ENCODE data around the gene UCK1. TPM values are rescaled to one million over a fixed set of nuclear protein-coding genes. Genes with fewer than 3 reads are reported as not detected.

The UCK1 gene
- polyA plus RNA-seq, 2 of the 4 experiments (the other 2 are of a cell fraction), result 18.0 to 26.5 TPM

GRCh38 chr9:131517761-131518190 lies 13.3 kb downstream of the UCK1 start (continued):
- no peak for TF ChIP-seq RNF2 (IDR thresholded peaks at IDR 0.05; ENCODE audit: borderline replicate concordance, low read depth)
- no peak for TF ChIP-seq RARB (CRISPR knock-in tag; IDR thresholded peaks at IDR 0.05)
- TF ChIP-seq HMGXB4 (CRISPR knock-in tag; IDR thresholded peaks at IDR 0.05; ENCODE audit: borderline replicate concordance), result no peak
- TF ChIP-seq FOXS1 (CRISPR knock-in tag; IDR thresholded peaks at IDR 0.05), result no peak
- TF ChIP-seq ZNF302 (CRISPR knock-in tag; IDR thresholded peaks at IDR 0.05), result no peak
- TF ChIP-seq PBX3 (IDR thresholded peaks at IDR 0.05), result no peak
- TF ChIP-seq EP300 (IDR thresholded peaks at IDR 0.05), result no peak

- ChIA-PET CTCF (interaction anchor here (1.5 to 2.8 kb wide), 2 partner anchors 74 to 223 kb away, joined by 4 to 7 read pairs; no protein-coding TSS in a partner anchor), POLR2A (no interaction called here)
- H3K4me3 ChIP-seq, result no peak overlapping the region
- WGBS (ENCODE audit: missing lambda C conversion rate), result 93% methylated on average over 9 of the region's 9 CpGs
- FAIRE-seq (no peak), ATAC-seq (no peak), DNase-seq (ENCODE audit: low read depth in 1 of 2, low spot score in 1 of 2) (no peak)
- no peak overlapping the region for H3K27ac ChIP-seq
- H3K4me2 ChIP-seq, result no peak overlapping the region
- no peaks in the 10 kb centered on the region for H3K9me3 ChIP-seq
- H3K4me1 ChIP-seq, result no peaks in the 10 kb centered on the region
- TF ChIP-seq EHF (CRISPR knock-in tag; IDR thresholded peaks at IDR 0.05) (no peak), HES2 (IDR thresholded peaks at IDR 0.05) (no peak), PBX3 (IDR thresholded peaks at IDR 0.05) (no peak), MAX (IDR thresholded peaks at IDR 0.05) (no peak), REST (IDR thresholded peaks at IDR 0.05) (no peak), KDM1A (IDR thresholded peaks at IDR 0.05; ENCODE audit: low read depth) (no peak), NPAS2 (CRISPR knock-in tag; IDR thresholded peaks at IDR 0.05; ENCODE audit: borderline replicate concordance) (no peak), MYC (IDR thresholded peaks at IDR 0.05; ENCODE audit: borderline replicate concordance, low read length) (no peak)
Measured at GRCh38 chr9:131516930-131517329, 14.1 kb downstream of the UCK1 start.

- CTCF ChIA-PET, result no interaction called here
- Histone ChIP-seq H3K4me3 (no peak overlapping the region), H3K4me1 (no peaks in the 10 kb centered on the region), H3K9me3 (no peaks in the 10 kb centered on the region), H3K4me2 (no peak overlapping the region), H3K27ac (no peak overlapping the region)
- ATAC-seq (no peak), FAIRE-seq (no peak), DNase-seq (ENCODE audit: low read depth in 1 of 2, low spot score in 1 of 2) (no peak)
- 87% methylated on average over 14 of the region's 15 CpGs for WGBS (ENCODE audit: missing lambda C conversion rate)
- POLR2A ChIA-PET, result no interaction called here
- no peak for TF ChIP-seq ZSCAN20 (CRISPR knock-in tag; IDR thresholded peaks at IDR 0.05)
- no peak for TF ChIP-seq KDM1A (IDR thresholded peaks at IDR 0.05; ENCODE audit: low read depth)
- no peak for TF ChIP-seq BHLHE40 (IDR thresholded peaks at IDR 0.05; ENCODE audit: low read depth, low read length)
- TF ChIP-seq ESRRA (IDR thresholded peaks at IDR 0.05; ENCODE audit: borderline replicate concordance, low read length), result no peak
- TF ChIP-seq RARB (CRISPR knock-in tag; IDR thresholded peaks at IDR 0.05), result no peak
- TF ChIP-seq USF2 (IDR thresholded peaks at IDR 0.05), result no peak
- no peak for TF ChIP-seq ATOH8 (CRISPR knock-in tag; IDR thresholded peaks at IDR 0.05; ENCODE audit: low read depth)
- no peak for TF ChIP-seq SREBF2 (IDR thresholded peaks at IDR 0.05)
- no peak for TF ChIP-seq HMGXB4 (CRISPR knock-in tag; IDR thresholded peaks at IDR 0.05; ENCODE audit: borderline replicate concordance)
- no peak for TF ChIP-seq EHMT2 (IDR thresholded peaks at IDR 0.05; ENCODE audit: low read depth)
Measured at GRCh38 chr9:131516100-131516499, 15.0 kb downstream of the UCK1 start.
